ENCODE measurements around the gene PIK3R6. TPM values are rescaled to one million over a fixed set of nuclear protein-coding genes. Genes with fewer than 3 reads are reported as not detected.
A peak's percentile ranks its signal among the peaks of the same experiment; 100 is the strongest.

The PIK3R6 gene
- total and polyA plus RNA-seq, 10 of the 15 experiments (the other 5 are each of a cell fraction or from before 2014, with no cell fraction given) = 6.7 to 146 (median 68.2) TPM

- no peak for TF ChIP-seq EZH2 (IDR thresholded peaks at IDR 0.05; ENCODE audit: borderline replicate concordance, control insufficient read depth, low read depth, low read length)
- TF ChIP-seq SP1 (IDR thresholded peaks at IDR 0.05; ENCODE audit: low read depth, low read length) = peak; percentile 86
- TF ChIP-seq WRNIP1 (IDR thresholded peaks at IDR 0.05; ENCODE audit: borderline replicate concordance, low read depth, low read length) = peak; percentile 50; the same call in 1 of the 2 replicates
- TF ChIP-seq TBL1XR1 (IDR thresholded peaks at IDR 0.05; ENCODE audit: low read depth, low read length) = peak; percentile 97
- no peak for TF ChIP-seq FOXK2 (IDR thresholded peaks at IDR 0.05)
- TF ChIP-seq SREBF1 (IDR thresholded peaks at IDR 0.05; ENCODE audit: low read length) = no peak
- TF ChIP-seq NFYA (IDR thresholded peaks at IDR 0.05; ENCODE audit: borderline replicate concordance, low read depth, low read length) = no peak
- TF ChIP-seq CBFB (IDR thresholded peaks at IDR 0.05; ENCODE audit: low read depth) = peak; percentile 98
- TF ChIP-seq PBX3 (IDR thresholded peaks at IDR 0.05; ENCODE audit: insufficient replicate concordance, low read depth, low read length) = no peak
- no peak for TF ChIP-seq ZZZ3 (IDR thresholded peaks at IDR 0.05; ENCODE audit: control insufficient read depth, insufficient read length, low read depth)
These were observed 9.6 kb downstream of the PIK3R6 start (continued) for GRCh38 chr17:8857919-8858318.

GRCh38 chr17:8856869-8857575 is 10.5 kb downstream of the PIK3R6 start:
- POLR2A ChIA-PET = interaction anchor here (0.7 to 6.2 kb wide), 8 partner anchors 9 to 100 kb away, joined by 3 to 74 read pairs (median 8); partner anchors contain the start of gene PIK3R6
- peak overlapping the region; percentile 57 for H3K4me3 ChIP-seq
- TF ChIP-seq TCF3 (IDR thresholded peaks at IDR 0.05; ENCODE audit: borderline replicate concordance, insufficient read depth, low read depth, low read length) = peak; percentile 89
- TF ChIP-seq YBX1 (IDR thresholded peaks at IDR 0.05) = no peak
- TF ChIP-seq CREB1 (IDR thresholded peaks at IDR 0.05; ENCODE audit: low read depth) = 0 out of 2 replicates have a peak, but pooled peaks have one; percentile 43
- TF ChIP-seq SIN3A (IDR thresholded peaks at IDR 0.05; ENCODE audit: low read depth, low read length) = no peak
- peak; percentile 39; the same call in 1 of the 2 replicates for TF ChIP-seq NR2F1 (conservative IDR thresholded peaks at IDR 0.05)
- no peak for TF ChIP-seq BMI1 (IDR thresholded peaks at IDR 0.05; ENCODE audit: borderline replicate concordance)
- TF ChIP-seq PRDM15 (CRISPR knock-in tag; IDR thresholded peaks at IDR 0.05) = no peak
- 0 out of 2 replicates have a peak, but pooled peaks have one; percentile 19 for TF ChIP-seq MTA3 (IDR thresholded peaks at IDR 0.05; ENCODE audit: borderline replicate concordance, low read length)

More at GRCh38 chr17:8856869-8857575, 10.5 kb downstream of the PIK3R6 start:
- peaks cover 73% of the 10 kb centered on the region for H3K79me2 ChIP-seq (ENCODE audit: control insufficient read depth, insufficient read depth, low read length)
- ChIA-PET RAD21 (ENCODE audit: unreplicated experiment) (interaction anchor here (0.6 to 4.6 kb wide), 14 partner anchors 8 to 141 kb away, joined by 3 to 92 read pairs (median 10); partner anchors contain the start of gene PIK3R6), SMC1A (ENCODE audit: uncharacterized antibody, unreplicated experiment) (interaction anchor here (1.0 to 5.1 kb wide), 10 partner anchors 8 to 100 kb away, joined by 3 to 64 read pairs (median 13); partner anchors contain the start of gene PIK3R6), CTCF (interaction anchor here (0.5 to 2.0 kb wide), 19 partner anchors 8 to 1936 kb away, joined by 3 to 10 read pairs (median 4); partner anchors contain the start of gene PIK3R6)
- peaks cover 62% of the 10 kb centered on the region for H3K4me1 ChIP-seq (ENCODE audit: control insufficient read depth, insufficient read depth, low read length)
- DNase-seq (ENCODE audit: low read depth, low spot score) = no peak
- H3K9me3 ChIP-seq (replicated peaks; ENCODE audit: control insufficient read depth, insufficient read depth, low read length) = no peaks in the 10 kb centered on the region; the same call in 2 of the 3 replicates
- FAIRE-seq = no peak
- H3K27me3 ChIP-seq (replicated peaks in 1 of 2; ENCODE audit: control insufficient read depth in 2 of 2, insufficient read depth in 2 of 2, low read length in 1 of 2) = no peaks in the 10 kb centered on the region
- intact Hi-C loops (cut with micrococcal nuclease; ENCODE audit: unreplicated experiment) (loop anchor here (5.0 kb wide), 1 partner anchor 100 kb away; no protein-coding TSS in a partner anchor), in situ Hi-C loops (cut with MboI) (loop anchor here (5.0 kb wide), 1 partner anchor 100 kb away; no protein-coding TSS in a partner anchor)
- under 1% methylated on average over 14 of the region's 14 CpGs for WGBS (ENCODE audit: insufficient coverage, insufficient replicate concordance, low lambda C conversion rate, missing lambda C conversion rate)
- TSS peak; percentile 11 for BruUV-seq (replicated peaks)
- H3K27ac ChIP-seq (ENCODE audit: control insufficient read depth, insufficient read depth) = peak overlapping the region; percentile 99
- H3K36me3 ChIP-seq (ENCODE audit: control insufficient read depth in 2 of 2, insufficient read depth in 2 of 2, low read length in 1 of 2) = peaks cover 2 to 19% of the 10 kb centered on the region in 2 experiments; a peak in 3 of 4 replicates
- peak; percentile 11 for ATAC-seq
- H4K20me1 ChIP-seq (ENCODE audit: control insufficient read depth, insufficient read depth) = no peaks in the 10 kb centered on the region
- H3K9ac ChIP-seq (ENCODE audit: control insufficient read depth, insufficient read depth, low read length) = peak overlapping the region; percentile 78
- H3K4me2 ChIP-seq (ENCODE audit: control insufficient read depth, insufficient read depth) = peak overlapping the region; percentile 61
- no peak overlapping the region for H2AFZ ChIP-seq (ENCODE audit: control insufficient read depth, low read depth, low read length)

All from GM12878 (cell line).